Midbrain (tissue), 1 donor: Measurements from ENCODE around the gene RPL7A.
"Not testable (repeated sequence)": the region's sequence is repeated elsewhere in the genome, so short reads cannot be mapped to it uniquely, and the experiment has no call there.

ENCODE experiments used
- DNase-seq: peaks from one replicate; lab custom pipeline; 2025; lab: John Stamatoyannopoulos, UW

Gene RPL7A

GRCh38 chr9:133369422-133369821 lies 21.4 kb downstream of the RPL7A start:
- no peak for DNase-seq

- no peak for DNase-seq
Observed at GRCh38 chr9:133369933-133370332, 21.9 kb downstream of the RPL7A start.

- no peak for DNase-seq
Observed at GRCh38 chr9:133370685-133371084, 22.7 kb downstream of the RPL7A start.

- DNase-seq = no peak
Observed at GRCh38 chr9:133371261-133371711, 23.3 kb downstream of the RPL7A start.

GRCh38 chr9:133372144-133372543 lies 24.1 kb downstream of the RPL7A start:
- no peak for DNase-seq

- DNase-seq = no peak
Observed at GRCh38 chr9:133374612-133375115, 26.6 kb downstream of the RPL7A start.

GRCh38 chr9:133375116-133375723 lies 27.2 kb downstream of the RPL7A start:
- no peak for DNase-seq

GRCh38 chr9:133375724-133376654 lies 28.0 kb downstream of the RPL7A start, which contains the start of the genes STKLD1 and SURF4:
TSS of gene STKLD1 (plus strand) at chr9:133376366. CDS start at chr9:133376474, 108 bp downstream.
TSS of gene SURF4 (minus strand) at chr9:133376060. CDS start at chr9:133375969, 91 bp downstream.
- DNase-seq = peak; percentile 95

- not testable (repeated sequence) for DNase-seq
Observed at GRCh38 chr9:133377280-133377679, 29.3 kb downstream of the RPL7A start.

- no peak for DNase-seq
Observed at GRCh38 chr9:133377721-133378216, 29.8 kb downstream of the RPL7A start.

- DNase-seq = no peak
Observed at GRCh38 chr9:133378408-133378962, 30.5 kb downstream of the RPL7A start.

GRCh38 chr9:133379153-133380086 lies 31.4 kb downstream of the RPL7A start:
- DNase-seq = peak; percentile 28

GRCh38 chr9:133380734-133381133 lies 32.7 kb downstream of the RPL7A start:
- DNase-seq = no peak

GRCh38 chr9:133382507-133383141 lies 34.6 kb downstream of the RPL7A start:
- no peak for DNase-seq

GRCh38 chr9:133383438-133383837 lies 35.4 kb downstream of the RPL7A start:
- DNase-seq = no peak

GRCh38 chr9:133384736-133385321 lies 36.8 kb downstream of the RPL7A start:
- no peak for DNase-seq

- no peak for DNase-seq
Observed at GRCh38 chr9:133385452-133385851, 37.4 kb downstream of the RPL7A start.

GRCh38 chr9:133386338-133386737 lies 38.3 kb downstream of the RPL7A start:
- DNase-seq = no peak

GRCh38 chr9:133387680-133388079 lies 39.7 kb downstream of the RPL7A start:
- no peak for DNase-seq

- no peak for DNase-seq
Observed at GRCh38 chr9:133389025-133389557, 41.1 kb downstream of the RPL7A start.
